Mammary epithelial cell (primary cell): ENCODE measurements around the gene AGXT2.

Experiments
- CTCF ChIP-seq, 2 donors: IDR thresholded peaks in 1 of 2; conservative IDR thresholded peaks in 1 of 2; 2 replicates each; pipeline ENCODE4 v1.5.1; 2011 to 2012; ENCODE audit warnings: inconsistent platforms in 2 of 2, low read length in 2 of 2, mild to moderate bottlenecking in 2 of 2, control low read depth in 1 of 2, low read depth in 1 of 2; ENCODE audit not compliant: insufficient read depth in 1 of 2; ENCODE audit errors: extremely low read depth in 1 of 2
- EZH2 ChIP-seq: IDR thresholded peaks from 2 replicates; pipeline ENCODE4 v1.6.1; 2012; ENCODE audit warnings: low read length, inconsistent platforms, borderline replicate concordance

- TF ChIP-seq EZH2: no peak
- no peak for TF ChIP-seq CTCF (conservative IDR thresholded peaks at IDR 0.05 in 1 of 2, IDR thresholded peaks at IDR 0.05 in 1 of 2; ENCODE audit: extremely low read depth in 1 of 2, insufficient read depth in 1 of 2, low read depth in 1 of 2, low read length in 2 of 2)
Measured at GRCh38 chr5:34982823-34983222, 64.9 kb downstream of the AGXT2 start.
